GM18868 (cell line): ENCODE data around the gene SPPL2B.

Source experiments
- ATAC-seq: cut with Tn5 transposase; IDR thresholded peaks from one replicate; pipeline ENCODE4 v1.9.1; 2021; ENCODE audit warnings: mild to moderate bottlenecking, moderate library complexity; ENCODE audit not compliant: unreplicated experiment

Gene SPPL2B

DNA sequence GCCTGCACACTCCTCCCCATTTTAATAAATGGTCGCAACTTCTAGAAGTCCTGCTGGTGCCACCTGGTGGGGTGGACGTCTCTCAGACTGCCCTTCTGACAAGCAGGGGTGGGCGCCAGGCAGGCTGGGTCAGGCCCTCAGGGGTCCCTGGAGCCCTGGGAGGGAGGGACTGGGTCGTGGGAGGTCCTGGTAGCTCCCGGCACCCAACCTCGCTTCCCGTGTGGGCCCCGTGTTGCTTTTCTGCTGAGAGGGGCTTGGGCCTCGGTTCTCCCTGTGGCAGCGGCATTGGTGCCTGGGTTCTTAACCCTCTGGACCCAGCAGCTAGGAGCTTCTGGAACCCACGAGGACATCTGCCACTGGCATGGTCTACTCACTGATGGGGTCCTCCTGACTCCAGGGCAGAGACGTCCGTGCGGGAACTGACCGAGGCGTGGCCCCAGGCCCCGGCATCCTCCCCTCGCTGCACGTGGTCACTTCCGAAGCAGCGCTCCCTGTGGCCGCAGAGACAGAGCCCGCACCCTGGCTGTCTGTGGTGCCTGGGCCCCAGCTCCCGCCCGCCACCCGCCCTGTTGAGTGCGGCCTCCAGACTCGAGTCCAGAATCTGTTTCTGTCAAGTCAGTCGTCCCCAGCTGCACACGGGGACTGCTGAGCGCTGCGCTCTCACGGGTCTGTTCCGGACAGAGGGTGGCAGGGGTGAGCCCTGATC lies 25.6 kb downstream of the SPPL2B start:
- ATAC-seq: no peak

DNA sequence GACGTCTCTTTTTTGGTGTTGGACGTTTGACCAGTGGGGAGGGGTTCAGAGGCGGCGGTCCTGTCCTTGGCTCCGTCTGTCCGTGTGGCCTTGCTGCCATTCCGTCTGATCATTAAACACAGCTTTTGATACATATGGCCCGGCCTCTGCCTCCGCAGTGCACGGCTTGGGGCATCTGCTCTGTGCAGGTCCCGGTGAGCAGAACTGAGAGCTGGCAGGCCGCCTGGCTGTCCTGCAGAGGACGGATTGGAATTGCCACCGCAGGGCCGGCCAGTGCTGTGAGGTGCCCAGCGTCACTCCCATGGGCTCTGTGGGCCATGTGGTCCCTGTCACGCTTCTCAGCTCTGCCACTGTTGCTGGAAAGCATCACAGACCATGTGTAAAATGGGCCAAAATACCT lies 26.2 kb downstream of the SPPL2B start:
- ATAC-seq: no peak

DNA sequence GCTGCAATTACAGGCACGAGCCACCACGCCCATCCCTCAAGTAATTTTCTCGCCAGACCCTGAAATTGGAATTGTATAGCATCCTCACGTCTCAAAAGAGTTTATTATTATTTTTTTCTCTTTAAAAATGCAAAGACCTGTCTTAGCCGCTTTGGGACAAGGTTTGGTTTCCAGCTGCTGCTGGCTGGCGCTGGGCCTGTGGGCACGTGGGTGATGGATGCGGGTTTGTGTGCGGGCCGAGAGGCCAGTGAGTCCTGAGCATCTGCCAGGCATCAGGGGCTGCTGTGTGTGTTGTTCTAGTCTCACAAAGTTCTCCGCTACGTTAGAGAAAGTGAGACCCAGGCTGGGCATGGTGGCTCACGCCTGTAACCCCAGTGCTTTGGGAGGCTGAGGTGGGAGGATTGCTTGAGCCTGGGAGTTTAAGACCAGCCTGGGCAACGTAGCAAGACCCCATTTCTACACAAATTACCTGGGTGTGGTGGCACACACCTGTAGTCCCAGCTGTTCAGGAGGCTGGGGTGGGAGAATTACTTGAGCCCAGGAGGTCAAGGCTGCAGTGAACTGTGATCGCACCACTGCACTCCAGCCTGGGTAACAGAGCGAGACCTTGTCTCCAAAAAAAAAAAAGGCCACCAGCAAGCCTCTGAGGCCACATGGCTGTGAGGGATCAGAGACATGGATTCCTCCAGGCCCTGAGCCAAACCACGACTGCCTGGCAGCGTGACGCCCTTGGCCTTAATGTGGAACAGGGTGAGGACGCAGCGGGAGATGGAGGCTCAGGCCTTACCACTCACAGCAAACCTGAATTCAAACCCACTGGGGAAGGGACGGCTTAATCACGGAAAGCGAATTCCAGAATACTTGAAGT lies 26.9 kb downstream of the SPPL2B start:
- no peak for ATAC-seq

DNA sequence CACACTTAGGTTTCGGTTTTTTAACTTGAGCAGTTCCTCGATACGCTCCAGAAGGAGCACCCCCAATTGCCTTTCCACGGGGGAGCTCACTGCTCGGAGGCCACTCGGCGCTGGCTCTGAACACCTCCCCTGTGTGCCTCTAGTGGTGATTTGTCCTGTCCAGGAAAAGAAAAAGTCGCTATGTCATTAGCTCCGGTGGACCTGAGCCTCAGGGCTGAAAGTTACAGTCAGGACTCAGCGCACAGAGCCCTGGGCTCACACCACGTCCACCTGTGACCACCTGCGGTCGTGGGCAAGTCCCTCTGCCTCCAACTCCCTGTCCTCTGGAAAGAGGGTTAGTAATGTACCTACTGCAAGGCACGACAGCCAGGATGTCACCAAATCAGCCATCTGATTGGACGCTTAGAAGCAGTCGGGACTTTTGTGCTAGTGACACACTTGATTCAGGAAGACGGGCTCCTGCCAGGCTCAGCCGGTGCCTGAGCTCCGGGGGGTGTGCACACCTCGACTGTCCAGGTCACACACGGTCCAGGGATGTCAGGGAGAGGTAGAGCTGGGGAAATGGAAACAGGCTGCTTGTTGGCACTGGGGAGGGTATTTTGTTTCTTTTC lies 27.7 kb downstream of the SPPL2B start:
- no peak for ATAC-seq

DNA sequence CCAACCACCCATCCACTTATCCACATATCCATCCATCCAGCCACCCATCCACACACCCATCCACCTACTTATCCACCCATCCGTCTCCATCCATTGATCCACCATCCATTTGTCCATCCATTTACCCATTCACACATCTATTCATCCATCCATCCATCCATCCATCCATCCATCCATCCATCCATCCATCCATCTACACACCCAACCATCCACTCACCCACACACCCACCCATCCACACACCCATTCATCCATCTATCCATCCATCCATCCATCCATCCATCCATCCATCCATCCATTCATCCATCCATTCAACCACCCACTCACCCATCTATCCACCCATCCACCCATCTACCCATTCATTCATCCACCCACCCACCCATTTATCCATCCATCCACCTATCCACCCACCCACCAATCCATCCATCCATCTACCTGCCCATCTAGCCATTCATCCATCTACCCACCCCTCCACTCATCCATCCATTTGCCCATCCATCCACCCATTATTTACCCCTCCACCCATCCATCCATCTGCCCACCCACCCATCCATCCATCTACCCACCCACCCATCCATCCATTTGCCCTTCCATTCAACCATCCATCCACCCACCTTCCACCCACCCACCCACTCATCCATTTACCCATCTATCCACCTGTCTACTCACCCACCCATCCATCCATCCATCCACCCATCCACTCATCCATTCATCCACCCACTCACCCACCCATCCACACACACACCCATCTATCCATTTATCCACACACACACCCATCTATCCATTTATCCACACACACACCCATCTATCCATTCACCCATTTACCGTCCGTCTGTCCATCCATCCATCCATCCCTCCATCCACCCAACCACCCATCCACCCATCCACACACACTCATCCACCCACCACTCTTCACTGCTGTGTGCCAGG lies 29.1 kb downstream of the SPPL2B start:
- no peak for ATAC-seq

DNA sequence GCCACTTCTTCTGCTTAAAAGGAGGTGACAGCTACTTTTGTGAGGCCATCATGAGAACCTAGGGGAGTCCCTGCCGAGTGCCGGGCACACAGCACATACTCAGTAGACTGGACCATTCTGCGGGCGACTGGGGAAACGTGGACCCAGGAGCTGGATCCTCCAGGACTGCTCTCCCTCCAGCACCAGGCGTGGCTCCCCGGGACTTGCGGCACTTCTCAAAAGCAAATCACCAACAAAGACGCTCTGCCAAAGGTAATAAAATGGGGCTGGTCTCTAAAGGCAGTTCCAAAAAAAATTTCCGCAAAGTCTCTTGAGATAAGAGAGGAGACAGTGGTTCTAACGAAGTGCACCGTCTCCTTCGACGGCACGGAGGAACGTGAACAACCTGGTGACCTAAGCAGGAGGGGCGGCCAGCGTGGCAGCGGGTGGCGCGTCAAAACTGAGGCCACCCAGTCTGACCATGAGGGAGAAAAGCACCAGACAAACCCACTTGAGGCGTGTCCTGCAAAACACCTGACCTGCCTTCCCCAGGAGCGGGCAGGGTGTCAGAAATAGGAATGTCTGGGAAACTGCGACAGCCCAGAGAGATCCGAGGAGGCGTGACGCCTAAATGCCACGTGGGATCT lies 30.2 kb downstream of the SPPL2B start:
- ATAC-seq: no peak

DNA sequence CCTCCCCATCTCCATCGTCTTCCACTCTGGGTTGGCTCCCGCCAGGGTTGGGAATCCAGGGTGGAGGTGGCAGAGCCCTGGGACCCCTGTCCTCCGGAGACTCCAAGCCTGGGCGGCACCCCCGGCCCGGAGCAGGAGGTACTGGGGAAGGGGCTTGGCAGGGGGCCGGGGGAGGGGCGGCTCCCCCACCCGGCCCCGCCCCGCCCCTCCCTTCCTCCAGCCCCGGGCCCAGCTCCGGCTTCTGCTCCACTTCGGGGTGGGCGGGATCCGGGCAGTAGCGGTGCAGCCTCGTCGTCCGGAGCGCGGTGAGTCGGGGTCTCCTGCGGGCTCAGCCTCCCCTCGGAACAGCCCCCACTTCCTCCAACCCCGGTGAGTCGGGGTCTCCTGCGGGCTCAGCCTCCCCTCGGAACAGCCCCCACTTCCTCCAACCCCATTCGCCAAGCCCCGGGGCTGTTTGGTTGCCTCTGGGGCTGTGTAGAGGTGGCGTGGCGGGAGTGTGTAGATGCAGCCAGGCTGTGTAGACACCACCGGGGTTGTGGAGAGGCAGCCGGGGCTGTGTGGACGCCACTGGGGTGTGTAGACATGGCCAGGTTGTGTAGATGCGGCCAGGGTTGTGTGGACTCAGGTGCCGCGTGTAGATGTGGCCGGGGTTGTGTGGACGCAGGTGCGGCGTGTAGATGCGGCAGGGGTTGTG lies 31.7 kb downstream of the SPPL2B start, which contains the start of gene TMPRSS9:
TSS of gene TMPRSS9 (plus strand) at position 274 of the 694 bp plus-strand sequence. CDS start 29,521 bp downstream, outside the sequence.
- ATAC-seq: no peak

DNA sequence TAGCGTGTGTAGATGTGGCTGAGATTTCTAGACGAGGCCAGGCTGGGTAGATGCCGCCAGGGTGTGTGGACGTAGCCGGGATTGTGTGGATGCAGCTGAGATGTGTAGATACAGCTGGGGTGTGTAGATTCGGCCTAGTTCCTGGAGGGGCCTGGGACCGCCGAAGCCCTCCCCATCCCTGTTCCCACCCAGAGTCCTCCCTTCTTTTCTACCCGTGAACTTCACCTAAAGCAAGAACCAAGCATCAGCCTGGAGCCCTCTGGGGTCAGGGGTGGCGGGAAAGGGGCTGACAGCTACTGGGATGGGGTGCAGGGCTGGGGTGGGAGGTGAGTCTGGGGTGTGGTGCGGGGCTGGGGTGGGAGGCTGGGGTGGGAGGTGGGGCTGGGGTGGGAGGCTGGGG lies 32.3 kb downstream of the SPPL2B start:
- ATAC-seq: no peak

DNA sequence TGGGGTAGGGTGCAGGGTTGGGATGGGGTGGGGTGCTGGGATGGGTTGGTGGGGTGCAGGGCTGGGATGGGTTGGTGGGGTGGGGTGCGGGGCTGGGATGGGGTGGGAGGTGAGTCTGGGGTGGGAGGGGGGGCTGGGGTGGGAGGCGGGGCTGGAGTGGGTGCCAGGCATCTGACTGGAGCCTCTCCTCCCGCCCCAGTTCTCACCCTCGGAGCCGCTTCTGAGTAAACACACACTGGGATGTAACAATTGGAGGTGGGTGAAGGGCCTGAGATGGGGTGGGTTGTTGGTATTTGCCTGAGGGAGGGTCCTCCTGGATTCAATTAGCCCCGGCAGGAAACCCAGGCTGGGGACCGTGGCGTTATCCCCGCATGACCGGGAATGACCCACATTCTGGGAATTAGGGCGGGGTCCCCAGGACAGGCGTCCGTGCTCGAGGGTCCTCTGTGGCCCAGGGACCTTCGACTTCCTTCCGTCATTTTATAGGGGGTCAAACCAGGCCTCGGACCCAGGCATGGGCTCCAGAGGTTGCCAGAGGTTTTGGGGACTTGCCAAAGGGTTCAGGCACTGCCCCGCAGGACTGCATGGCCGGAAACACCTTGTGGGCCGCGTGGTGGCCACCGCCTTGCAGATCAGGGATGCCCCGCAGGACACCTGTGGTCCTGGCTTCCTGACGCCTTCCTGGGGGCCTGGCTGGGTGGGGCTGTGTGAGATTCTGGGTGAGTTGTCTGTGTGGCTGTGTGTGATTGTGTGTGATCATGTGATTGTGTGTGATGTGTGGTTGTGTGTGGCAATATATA lies 33.0 kb downstream of the SPPL2B start:
- no peak for ATAC-seq

DNA sequence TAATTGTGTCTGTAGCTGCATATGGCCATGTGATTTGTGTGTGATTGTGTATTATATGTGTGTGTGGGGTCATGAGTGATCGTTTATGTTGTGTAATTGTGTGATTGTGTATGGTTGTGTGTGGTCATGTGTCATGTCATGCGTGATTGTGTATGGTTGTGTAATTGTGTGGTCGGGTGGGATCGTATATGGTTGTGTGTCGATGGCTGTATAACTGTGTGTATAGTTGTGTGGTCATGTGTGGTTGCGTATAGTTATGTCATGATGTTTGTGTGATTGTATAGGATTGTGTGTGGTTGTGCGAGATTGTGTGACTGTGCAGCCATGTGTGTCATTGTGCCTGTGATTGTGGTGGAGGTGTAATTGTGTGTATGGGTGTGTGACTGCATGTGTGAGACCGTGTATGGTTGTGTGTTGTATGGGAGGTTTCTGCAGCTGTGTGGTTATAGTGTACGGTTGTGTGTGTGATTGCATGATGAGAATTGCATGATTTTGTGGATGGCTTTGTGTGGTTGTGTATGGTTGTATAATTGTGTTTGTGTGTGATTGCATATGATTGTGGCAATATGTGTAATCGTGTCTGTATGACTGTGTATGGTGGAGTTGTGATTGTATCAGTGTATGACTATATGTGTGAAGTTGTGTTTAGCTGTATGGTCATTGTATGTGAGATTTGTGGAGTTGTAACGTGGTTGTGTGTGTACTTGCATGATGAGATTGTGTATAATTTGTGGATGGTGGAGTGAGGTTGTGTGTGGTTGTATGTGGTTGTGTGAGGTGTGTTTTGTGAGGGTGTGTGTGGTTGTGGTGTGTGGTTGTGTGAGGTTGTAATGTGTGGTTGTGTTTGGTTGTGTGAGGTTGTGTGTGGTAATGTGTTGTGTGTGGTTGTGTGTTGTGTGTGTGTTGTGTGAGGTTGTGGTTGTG lies 33.8 kb downstream of the SPPL2B start:
- ATAC-seq: no peak

DNA sequence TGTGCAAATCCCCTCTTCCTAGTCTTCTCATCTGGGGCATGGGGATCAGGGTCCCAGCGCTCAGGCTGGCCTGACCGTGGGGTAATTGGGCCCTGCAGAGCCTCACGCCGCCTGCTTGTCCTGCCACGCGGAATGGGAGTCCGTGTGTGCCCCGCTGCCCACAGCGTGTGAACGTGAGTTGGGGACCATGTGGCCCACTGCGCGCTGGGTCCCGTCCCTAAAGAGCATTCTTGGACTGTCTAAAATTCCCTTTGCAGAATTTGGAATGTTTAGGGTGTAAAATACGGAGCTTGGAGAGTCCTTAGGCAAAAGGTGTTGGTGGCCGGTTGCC lies 34.5 kb downstream of the SPPL2B start:
- ATAC-seq: no peak

DNA sequence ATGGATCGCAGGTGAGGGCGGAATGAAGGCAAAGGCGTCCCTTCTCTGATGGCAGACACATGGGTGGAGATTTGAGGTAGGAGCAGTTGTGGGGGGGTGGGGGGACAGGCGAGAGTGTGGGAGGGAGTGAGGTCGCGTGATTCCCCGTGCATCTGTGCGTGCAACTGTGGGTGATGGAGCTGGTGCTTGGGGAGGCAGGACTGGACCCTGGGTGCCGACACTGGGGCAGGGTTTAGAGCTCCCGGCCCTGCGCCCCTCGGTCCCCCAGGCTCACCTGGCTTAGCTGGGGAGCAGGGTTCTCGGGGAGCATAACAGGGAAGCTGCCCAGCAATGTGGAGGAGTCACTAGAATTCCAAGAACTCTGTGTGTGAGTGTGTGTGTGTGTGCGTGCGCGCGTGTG lies 34.9 kb downstream of the SPPL2B start:
- ATAC-seq: no peak

DNA sequence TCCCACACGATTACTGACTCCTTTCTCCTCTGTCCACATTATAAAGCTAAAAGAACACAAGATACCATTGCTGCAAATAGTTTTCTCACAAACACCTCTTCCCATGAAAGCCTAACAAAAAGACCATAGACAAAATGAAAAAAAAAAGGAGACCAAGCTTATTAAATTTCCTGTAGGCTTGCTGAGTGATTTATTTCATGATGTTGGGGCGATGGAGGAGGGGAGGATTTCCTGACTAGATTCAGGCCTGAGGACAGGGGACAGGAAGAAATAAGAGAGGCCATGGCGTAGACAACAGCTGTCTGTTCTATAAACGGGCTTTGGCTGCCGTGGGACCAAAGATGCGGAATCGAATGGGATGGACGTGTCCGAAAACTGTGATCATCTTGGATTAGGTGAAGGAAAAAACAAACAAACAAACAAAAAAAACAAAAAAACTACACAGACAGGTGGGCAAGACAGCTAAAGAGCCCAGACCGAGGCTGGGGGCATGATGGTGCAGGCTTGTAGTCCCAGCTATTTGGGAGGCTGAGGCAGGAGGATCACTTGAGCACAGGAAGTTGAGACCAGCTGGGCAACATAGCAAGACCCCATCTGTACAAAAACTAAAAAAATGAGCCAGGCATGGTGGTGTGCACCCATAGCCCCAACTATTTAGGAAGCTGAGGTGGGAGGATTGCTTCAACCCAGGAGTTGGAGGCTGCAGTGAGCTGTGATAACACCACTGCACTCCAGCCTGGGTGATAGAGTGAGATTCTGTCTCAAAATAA lies 36.9 kb downstream of the SPPL2B start:
- ATAC-seq: no peak

DNA sequence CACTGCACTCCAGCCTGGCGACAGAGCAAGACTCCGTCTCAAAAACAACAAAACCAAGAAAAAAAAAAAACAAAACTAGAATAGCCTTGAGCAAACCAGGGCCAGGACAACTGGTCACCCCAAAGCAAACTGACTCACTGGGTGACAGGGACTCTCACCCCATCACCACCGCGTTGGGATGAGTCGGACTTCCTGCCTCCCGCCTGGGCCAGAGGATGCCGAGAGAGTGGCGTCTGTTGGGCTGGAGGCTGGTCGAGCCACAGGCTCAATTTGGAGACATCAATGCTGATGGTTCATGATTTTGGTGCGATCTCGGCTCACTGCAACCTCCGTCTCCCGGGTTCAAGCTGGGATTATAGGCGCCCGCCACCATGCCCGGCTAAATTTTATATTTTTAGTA lies 43.2 kb downstream of the SPPL2B start:
- ATAC-seq: no peak

DNA sequence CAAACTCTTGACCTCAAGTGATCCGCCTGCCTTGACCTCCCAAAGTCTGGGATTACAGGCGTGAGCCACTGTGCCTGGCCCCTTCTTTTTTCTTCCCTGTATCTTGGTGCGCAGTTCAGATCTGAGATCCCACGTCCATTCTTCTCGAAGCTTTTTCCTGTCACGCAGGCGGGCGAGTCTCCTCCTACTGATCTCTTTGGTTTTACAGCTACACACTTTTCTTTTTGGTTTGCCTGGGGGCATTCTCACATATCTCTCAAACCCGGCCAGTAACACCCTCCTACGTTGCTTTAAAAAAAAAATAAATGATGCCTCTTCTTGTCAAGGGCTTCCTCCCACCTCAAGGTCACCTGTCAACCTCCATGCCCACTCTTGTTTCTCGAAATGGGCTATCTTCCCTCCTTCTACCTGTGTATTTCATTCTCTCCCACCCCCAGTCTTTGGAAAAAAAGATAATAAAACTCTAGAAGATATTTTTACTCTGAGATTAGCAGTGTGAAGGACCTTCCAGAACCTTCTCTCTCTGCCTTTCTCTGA lies 43.7 kb downstream of the SPPL2B start:
- ATAC-seq: no peak

DNA sequence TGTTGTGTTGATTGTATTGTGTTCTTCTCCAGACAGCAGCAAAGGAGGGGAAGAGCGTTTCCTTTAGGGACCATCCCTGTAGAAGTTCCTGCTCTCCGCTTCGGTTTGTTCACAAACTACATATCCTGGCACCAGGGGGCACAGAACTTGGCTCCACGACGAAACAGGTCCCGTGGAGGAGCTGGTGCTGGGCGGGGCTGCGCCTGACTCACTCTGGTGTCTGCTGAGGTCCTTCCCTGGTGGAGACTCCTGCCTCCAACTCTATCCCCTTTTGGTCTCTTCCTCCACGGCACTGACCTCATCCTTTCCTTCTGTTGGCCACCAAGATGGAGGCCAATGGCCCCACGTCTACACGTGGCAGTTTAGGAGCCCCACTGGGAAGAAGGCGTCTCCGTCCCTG lies 46.3 kb downstream of the SPPL2B start:
- no peak for ATAC-seq
